HG03520 (cell line): ENCODE measurements around the gene PRKN.

Experiments used
- ATAC-seq: cut with Tn5 transposase; IDR thresholded peaks from one replicate; pipeline ENCODE4 v1.9.1; 2021; ENCODE audit warnings: mild to moderate bottlenecking, moderate library complexity; ENCODE audit not compliant: unreplicated experiment

The PRKN gene

DNA sequence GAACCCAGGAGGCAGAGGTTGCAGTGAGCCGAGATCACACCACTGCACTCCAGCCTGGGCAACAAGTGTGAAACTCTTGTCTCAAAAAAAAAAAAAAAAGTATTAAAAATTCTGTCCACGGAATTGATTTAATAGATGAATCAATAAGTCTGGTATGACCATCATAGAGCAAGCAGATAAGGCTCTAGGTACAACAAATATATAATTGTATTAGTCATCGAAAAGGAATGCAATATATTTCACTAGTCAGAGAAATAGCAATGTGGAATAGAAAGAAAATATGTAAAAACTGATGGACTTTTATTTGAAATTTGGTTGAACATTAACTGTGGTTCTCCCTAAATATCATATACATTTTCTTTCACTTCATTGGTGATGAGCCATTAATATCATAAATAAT, 976.9 kb downstream of the PRKN start:
- ATAC-seq, result no peak

DNA sequence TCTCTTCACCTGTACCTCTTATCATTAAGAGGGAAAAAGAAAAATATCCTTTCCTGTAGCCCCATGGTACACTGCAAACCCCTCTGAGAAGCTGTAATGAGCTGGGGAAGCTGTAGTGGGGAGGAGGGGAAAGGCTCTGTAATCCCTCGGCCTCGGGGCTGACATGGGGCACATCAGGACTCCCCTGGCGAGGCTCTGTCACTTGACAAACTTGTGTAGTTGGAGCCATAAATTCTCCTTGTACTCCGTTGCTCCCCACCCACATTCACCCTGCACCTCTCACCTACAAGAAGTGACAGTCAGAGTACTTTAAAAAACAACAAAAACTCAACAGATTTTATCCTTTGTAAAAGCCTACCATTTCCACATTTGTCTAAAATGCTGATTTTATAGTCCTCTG, 978.0 kb downstream of the PRKN start:
- no peak for ATAC-seq

DNA sequence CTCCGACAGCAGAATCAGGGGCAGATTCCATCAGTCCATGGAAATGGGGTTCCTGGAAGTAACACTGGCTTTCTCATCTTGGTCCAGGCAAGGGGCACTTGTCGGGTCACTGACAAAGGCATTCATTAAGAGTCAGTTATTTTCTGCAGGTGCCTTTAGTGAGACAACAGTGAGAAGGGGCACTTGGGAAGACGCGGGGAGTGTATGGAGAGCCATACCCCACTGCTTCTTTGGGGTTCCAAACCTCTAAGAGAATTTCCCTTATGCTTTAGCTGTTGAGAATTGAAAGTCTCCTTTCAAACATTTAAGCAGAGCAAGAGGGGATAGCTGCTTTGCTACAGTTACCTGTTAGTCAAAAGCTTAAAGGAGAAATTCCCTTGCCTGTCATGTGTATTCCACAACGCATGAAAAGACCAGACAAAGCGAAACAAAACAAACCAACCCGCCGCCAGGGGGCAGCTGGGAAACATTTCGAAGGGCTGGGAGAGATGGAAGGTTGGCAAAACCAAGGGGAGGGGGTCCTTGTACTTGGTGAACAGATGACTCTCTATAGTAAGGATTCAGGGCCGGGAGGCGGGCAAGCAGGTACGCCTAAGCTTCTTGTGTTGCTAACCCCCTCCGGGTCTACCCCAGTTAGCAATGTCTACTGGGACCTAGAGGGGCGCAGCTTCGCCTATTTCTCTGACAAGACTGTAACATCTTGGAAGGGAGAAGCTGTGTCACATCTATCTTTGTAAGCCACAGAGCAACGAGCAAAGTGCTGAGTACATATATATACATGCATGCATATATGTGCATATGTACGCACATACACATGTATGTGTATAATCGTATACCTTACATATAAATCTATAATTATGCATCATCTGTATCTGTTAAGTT, 978.8 kb downstream of the PRKN start:
- ATAC-seq, result no peak

DNA sequence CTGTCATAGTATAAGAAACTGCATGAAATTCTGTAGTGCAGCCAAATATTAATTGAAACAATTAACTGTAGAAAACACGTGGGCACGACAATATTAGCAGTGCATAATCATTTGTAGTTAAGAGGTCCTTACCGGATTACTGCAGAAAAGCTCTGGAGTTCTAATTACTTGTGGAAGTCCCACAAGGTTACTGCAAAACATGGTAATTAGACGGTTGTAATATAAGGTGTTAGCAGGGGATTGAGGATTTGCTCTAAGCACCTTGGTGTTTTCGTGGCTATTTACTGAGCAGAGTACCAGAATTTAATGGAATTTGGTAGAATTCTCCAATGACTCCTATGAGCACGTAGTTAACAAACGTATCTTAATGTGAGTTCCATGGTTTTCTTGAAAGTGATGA, 980.1 kb downstream of the PRKN start:
- ATAC-seq, result no peak

DNA sequence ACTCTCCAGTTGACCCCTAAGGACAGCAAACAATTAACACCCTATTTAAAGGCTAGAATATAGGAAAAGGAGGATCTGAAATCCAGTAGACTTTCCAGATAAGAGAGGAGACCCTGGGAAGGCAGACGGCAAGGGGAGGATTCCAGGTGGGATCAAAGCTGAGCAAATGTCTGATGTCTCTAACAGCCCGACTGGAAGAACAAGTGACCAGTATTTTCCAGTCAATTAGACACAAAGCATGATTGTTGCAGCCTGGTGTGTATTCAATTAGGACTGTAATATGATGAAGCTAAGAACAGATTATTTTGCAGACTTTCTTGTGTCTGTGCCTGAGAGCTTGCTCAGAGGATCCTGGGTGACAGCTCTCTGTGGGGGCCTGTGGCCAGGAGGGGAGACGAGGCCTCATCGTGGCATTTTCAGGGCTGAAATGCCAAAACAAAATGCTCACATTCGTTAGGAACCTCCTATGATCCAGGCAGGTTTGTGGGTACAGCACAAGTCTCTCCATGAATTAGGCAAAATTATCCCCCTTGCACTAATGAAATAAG, 981.9 kb downstream of the PRKN start:
- no peak for ATAC-seq

DNA sequence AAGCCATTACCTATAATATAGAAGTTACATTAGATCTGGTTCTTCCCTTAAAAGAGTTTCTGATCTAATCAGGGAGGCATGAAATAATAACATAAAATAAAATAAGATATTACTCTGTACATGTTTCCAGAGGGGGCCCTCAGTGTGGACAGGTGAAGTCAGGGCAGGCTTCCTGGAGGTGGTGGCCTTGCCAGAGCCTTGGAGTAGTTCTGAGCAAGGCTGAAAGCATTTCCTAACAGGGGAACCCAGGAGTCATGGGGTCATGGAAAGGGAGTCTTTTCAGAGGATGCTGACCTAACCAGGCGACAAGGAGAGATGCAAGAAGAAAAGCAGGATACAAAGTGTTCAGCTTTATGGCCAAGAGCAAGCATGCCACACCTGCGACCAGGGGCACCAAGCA, 982.4 kb downstream of the PRKN start:
- no peak for ATAC-seq

DNA sequence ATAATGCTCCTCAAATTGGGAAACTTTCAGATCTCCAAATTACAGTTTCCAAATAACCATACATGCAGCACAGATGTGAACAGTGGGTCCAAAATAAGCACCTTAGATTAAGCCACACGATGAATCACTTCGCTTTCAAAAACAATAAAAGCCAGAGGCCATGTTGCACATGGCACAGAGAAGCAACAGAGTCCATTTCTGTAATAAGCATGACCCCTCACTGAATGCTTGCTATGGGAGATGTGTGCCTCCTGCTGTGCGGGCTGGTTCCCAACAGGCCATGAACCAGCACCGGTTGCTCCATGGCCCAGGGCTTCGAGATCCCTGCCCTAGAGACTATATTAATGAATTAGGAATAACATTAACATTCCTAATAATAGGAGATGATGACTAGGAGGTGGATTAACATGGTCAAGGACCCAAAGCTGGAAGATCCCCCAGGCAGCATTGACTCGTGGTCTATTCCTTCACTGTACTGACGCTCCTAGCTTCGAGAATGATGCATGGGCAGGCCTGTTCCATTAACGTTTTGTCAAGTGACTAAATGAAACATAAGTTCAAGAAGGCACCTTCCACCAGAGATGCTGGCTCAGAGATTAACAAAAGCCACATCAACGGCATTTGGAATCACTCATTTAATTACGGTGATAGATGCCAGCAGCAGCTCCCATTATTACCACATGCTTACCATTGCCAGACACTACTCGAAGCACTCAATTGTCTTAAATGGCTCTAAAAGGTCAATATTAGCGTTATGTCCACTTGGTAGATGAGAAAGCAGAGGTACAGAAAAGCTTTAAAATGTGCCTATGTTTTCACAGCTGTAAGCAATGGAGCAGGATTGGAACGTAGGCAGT, 983.1 kb downstream of the PRKN start:
- no peak for ATAC-seq

DNA sequence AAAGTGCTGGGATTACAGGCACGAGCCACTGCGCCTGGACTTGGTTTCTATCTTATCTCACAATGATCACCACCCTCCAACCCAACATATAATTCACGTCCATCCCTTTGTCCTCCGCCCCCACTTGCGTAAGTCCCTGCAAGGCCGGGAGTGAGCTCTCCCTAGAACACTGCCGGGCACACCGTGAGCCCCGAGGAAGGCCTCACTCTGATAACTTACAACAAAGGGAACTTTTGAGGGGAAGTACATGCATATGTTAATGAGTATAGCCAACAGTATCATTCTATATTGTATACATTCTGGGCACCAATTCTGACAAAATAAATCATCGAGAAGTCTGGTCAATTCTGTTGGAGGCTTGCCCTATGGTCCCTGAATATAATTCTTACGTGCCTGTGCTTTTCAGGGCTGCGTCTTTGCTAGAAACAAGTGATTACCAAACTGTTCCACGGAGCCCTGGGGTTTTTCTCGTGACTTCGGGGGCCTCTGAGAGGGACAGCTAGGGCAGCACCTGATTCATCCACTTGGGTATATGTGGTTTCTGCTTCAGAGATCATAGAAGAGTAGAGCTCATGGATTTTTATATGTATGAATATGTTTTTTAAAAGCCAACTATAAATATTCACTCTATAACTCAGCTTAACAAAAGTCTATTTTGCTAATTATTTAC, 983.9 kb downstream of the PRKN start:
- ATAC-seq, result no peak

DNA sequence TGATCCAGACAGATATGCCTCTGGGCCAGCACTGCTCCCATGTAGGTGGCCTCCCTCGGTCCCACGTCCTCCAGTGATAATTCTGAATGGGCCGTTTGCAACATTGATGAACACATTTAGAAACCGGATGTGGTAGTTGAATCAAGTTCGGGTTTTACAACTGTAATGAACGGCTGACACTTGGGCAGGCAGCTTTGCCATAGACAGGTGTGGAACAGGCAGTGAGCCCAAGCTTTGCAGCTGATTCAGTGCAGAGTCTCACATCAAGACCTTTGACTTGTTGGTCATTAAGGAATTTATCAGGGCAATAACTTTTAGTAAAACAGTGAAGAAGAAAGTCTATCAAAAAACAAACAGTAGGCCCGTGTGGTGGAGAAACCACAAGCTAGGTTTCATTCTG, 987.1 kb downstream of the PRKN start:
- no peak for ATAC-seq

DNA sequence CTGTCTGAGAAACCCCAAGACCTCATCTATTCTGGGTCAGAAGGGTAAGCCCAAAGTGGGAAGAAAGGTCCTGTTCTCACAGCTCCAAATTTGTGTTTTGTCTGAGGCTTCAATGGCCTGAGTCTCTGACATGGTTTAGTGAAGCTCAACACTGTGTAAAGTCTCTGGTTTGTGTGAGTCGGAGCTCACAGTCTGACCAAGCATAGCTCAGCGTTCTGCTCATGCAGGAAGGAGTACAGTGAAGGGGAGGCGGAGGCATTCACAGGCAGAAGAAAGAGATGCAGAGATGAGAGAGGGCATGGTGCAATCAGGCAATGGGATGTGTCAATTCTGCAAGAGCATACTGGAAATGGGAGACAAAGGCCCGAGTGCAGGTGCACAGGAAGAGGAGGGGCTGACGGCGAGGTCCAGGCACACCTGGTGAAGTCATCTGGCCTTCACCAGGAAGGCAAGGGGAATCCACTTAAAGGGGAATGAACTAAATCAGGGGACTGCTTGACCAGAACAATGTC, 990.7 kb downstream of the PRKN start:
- ATAC-seq, result no peak

DNA sequence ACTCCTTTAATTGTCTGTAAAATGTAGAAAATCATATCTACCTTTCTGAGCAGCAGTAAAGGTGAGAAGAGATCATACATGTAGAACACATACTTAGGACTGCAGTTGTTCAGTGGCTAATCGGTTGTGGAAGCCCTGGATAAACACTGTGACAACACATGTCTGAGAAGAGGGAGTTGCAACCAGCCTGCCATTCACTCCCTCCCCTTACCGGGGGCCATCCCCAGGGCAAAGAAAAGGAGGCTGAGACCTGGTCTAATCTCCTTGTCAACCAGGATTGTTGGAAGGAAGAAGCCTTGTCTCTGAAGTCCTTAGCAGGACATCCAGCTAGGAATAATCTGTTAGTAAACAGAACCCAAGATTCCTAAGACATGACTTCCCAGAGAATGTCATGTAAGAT, 991.2 kb downstream of the PRKN start:
- no peak for ATAC-seq

DNA sequence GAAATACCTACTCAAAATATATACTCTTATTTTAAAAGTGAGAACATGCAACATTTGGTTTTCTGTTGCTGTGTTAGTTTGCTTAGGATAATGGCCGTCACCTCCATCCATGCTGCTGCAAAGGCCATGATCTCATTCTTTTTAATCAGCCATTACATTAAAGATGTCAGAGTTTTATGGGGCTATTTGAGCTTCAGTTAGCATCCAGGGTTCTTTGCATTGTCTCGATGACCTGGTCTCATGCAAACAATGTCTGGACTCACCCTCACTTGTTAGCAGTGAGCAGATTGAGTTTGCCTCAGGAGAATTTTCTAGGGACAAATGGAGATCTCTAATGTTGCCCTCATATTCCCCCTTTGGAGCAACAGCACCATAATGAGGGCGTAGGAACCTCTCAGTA, 995.0 kb downstream of the PRKN start:
- no peak for ATAC-seq

DNA sequence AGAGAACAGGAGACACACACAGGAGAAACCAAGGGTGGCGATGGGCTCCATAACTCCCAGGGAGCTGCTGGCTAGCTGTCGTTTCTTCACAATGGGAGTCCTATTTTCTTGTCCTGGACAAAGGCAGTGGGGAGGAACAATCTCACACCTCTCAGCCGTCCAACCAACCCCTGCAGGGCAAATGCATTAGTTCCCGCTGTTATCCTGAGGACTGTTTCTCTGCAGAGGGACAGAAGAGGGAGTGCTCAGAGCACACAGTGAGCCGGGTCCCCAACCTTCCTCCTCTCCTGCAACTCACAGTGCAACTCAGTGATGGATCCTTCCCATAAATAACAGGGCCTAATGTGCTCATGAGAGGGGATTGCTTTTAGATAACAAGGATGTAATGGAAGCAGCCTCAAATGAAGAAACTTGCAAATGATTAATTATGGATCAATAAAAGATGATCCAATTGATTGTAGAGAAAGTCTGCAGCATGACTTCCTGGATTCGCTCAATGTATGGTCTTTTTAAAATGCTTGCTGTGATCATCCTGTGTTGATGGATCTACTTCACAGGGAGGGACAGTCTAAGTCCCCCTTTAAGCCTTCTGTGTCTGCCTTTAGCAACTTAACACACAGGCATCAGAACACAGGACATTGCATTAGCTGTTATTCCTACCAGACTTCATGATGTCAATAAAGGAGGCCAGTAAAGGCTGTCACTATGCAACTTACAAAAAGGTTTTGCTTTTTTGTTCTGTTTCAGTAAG, 1000.3 kb downstream of the PRKN start:
- ATAC-seq, result no peak

DNA sequence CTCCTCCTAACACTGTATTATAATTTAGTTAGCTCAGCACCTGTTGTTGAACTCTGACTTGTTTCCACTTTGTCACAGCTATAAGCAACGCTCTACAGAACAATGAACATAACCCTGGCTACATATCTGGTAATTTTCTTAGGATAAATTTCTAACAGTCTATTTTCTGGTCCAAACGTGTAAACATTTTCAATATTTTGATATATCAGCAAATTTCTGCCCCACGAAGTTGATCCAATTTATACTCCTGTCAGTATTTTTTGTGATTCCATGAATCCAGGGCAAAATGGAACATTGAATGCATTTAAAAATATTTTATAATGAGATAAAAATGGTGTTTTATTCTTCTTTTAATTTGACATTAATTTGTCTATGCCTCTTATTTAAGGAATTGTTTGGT, 1005.2 kb downstream of the PRKN start:
- ATAC-seq, result no peak

DNA sequence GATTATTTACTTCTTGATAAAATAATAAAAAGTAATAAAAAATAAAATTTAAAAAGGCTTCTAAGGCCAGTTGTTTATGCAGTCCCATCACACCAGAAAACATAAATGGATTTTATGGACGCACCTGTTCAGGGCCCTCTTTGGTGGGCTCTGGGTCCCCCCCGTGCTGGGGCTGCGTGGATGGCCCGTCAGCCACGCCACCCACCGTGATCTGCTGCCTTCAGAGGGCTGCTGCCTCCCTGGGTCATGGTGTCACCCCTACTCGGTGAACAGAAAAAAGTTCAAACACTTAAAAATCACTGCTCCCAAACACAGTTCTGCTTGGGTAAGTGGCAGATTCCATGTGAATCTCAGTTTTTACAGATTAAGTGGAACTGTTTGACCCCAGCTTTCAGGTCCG, 1006.1 kb downstream of the PRKN start:
- no peak for ATAC-seq

DNA sequence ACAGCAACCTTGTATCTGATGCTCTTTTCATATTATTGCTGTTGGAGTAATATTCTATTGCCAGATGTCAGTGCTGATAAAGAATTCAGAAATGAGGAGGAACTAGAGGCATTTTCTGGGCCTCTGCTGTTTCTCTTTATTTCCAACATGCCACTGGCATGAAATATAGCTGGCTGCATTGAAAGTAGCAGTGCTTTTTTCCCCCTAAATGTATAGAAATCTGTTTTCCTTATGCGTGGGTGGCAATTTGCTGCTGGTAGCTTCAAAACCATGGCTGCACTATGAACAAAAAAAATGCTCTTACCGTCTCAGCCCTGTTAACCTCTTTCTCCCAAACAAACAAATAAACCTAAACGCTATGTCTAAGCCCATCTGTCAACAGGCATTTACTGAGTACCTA, 1011.4 kb downstream of the PRKN start:
- no peak for ATAC-seq

DNA sequence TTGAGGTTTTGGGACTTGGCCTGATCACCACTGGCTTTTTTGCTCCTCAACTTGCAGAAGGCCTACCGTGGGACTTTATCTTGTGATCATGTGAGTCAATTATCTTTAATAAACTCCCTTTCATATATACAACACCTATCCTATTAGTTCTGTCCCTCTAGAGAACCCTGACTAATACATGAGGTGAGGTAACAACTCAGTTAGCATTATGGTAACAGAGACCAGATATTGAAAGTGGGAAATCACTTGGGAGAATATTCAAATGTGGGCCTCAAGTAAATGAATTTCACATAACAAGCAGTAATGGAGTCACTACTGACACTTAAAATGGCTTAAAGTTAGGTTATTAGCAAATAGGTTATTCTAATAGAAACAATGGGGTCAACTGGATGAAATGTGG, 1015.6 kb downstream of the PRKN start:
- ATAC-seq, result no peak

DNA sequence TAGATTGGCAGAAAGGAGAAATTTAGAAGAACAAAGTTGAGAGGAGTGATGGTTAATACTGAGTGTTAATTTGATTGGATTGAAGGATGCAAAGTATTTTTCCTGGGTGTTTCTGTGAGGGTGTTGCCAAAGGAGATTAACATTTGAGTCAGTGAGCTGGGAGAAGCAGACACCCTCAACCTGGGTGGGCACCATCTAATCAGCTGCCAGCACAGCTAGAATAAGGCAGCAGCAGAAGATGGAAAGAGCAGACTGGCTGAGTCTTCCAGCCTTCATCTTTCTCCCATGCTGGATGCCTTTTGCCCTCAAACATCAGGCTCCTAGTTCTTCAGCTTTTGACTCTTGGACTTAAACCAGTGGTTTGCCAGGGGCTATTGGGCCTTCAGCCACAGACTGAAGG, 1016.1 kb downstream of the PRKN start:
- ATAC-seq, result no peak

DNA sequence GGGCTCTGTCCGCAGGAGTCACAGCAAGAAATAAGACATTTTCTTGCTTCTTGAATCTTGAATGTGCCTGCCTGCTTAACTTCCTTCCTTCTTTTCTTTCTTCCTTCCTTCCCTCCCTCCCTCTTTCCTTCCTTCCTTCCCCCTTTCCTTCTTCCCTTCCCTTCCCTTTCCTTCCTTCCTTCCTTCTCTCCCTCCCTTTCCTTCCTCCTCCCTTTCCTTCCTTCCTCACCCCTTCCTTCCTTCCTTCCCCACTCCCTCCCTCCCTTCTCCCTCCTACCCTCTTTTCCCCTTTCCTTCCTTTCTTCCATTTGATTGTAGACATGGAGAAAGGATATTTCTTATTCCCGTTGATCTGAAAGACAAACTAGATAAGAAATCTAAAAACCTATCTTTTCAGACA, 1016.9 kb downstream of the PRKN start:
- ATAC-seq, result no peak

DNA sequence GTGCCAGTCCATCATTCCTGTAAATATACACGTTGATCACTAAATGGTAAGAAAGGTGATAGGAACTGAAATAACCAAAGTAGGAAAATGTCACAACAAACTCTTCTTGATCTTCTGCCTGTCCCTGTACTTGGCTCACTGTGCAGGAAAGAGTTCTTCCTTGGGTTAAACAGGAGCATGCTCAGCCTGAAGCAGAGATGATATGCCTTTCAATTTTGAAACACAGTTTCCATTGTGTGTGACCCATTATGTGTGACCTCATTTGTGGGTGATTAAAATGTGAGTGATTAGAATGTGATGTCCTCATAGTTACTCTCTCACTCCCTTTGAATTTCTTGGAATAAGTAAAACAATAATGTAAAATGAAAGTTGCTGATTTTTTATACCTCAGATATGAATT, 1026.5 kb downstream of the PRKN start:
- no peak for ATAC-seq
